GM12874 (cell line): ENCODE measurements around the gene TDRD5.

Source experiments
- TF ChIP-seq, protein P1 (sequence below): IDR thresholded peaks from 2 replicates; pipeline ENCODE4 v1.5.1; 2011; ENCODE audit warnings: low read depth, mild to moderate bottlenecking, control low read depth, low read length, moderate library complexity; ENCODE audit not compliant: insufficient read depth

The TDRD5 gene

GRCh38 chr1:179588425-179589024 lies 3.1 kb upstream of the TDRD5 start:
- TF ChIP-seq, protein P1, sequence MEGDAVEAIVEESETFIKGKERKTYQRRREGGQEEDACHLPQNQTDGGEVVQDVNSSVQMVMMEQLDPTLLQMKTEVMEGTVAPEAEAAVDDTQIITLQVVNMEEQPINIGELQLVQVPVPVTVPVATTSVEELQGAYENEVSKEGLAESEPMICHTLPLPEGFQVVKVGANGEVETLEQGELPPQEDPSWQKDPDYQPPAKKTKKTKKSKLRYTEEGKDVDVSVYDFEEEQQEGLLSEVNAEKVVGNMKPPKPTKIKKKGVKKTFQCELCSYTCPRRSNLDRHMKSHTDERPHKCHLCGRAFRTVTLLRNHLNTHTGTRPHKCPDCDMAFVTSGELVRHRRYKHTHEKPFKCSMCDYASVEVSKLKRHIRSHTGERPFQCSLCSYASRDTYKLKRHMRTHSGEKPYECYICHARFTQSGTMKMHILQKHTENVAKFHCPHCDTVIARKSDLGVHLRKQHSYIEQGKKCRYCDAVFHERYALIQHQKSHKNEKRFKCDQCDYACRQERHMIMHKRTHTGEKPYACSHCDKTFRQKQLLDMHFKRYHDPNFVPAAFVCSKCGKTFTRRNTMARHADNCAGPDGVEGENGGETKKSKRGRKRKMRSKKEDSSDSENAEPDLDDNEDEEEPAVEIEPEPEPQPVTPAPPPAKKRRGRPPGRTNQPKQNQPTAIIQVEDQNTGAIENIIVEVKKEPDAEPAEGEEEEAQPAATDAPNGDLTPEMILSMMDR, result no peak

DNA sequence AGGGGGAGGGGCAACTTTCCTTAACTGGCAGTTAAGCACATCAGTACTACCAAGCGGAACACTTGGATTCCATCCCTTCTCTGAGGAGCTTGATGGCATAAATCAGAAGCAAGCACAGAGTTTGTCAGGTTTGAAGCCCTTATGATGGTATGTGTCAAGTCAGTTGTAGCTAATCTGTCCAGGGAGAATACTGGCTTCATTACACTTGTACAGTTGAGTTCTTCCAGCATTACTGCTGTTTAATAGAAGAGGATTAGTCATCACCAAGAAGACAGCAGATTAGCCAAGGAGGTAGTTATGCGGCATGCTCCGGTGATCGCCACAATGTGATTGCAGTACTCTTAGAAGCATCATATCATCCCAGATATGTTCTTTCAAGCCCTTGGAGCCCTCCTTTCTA lies 2.1 kb upstream of the TDRD5 start:
- TF ChIP-seq, protein P1, result no peak

DNA sequence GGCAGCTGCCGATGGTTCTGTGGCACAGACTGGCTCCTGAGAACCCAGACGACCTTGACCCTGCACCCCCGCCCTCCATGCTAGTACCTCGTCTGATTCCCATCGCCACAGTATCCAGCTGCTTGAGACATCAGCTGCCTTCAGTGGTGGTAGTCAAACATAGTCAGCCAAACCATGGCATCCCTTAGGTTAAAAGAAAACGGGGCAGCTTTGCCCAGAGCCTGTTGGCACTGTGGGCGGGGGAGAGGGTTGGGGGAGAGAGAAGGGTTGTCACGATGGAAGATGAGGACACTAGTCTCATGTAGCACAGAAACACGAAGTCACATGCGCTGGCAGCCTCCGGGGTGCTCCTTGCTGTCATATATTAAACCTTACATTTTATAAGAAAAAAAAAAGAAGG lies 961 bp upstream of the TDRD5 start:
- TF ChIP-seq, protein P1, result no peak

DNA sequence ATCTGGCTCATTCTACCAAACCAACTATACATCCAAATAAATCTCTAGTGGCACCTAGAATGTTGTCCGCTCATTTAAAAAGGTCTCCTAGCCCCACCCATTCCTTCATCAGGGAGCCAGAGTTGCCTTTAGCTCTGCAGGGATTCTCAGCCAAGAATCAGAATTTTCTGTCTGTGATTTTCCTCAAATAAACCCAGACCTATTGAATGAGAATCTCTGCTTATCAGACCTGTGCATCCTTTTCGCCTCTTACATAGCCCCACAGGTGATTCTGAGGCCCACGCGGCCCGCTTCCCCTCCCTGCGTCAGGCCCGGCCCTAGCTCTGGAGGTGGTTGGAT lies 410 bp upstream of the TDRD5 start:
- TF ChIP-seq, protein P1, result no peak

DNA sequence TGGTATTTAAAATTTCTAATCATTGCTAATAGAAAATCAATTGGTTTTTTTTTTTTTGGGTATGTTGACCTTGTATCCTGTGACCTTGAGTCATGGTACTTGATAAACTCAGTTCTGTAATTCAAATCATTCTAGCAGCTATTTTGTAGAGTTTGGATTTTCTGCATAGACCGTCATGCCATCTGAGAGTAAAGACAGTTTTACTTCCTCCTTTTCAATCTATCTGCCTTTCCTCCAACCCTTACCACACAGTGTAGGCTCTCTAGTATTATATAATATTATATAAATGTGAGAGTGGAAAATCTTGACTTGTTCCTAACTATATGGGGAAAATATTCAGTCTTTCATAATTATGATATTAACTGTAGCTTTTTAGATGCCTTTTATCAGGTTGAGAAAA lies 7.0 kb downstream of the TDRD5 start:
- TF ChIP-seq, protein P1, result no peak

GRCh38 chr1:179599623-179600249 lies 8.1 kb downstream of the TDRD5 start:
- TF ChIP-seq, protein P1, result peak; percentile 22; the same call in 1 of the 2 replicates

DNA sequence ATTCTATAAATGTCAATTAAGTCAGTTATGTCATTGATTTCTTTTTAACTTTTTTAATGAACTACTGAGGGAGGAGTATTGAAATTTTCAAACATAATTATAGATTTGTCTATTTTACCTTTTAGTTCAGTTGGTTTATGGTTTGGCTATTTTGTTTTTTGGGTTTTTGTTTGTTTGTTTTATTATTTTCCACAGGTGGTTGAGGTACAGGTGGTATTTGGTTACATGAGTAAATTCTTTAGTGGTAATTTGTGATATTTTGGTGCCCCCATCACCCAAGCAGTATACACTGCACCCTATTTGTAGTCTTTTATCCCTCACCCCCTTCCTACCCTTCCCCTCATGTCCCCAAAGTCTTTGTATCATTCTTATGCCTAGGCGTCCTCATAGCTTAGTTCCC lies 9.5 kb downstream of the TDRD5 start:
- TF ChIP-seq, protein P1, result no peak

DNA sequence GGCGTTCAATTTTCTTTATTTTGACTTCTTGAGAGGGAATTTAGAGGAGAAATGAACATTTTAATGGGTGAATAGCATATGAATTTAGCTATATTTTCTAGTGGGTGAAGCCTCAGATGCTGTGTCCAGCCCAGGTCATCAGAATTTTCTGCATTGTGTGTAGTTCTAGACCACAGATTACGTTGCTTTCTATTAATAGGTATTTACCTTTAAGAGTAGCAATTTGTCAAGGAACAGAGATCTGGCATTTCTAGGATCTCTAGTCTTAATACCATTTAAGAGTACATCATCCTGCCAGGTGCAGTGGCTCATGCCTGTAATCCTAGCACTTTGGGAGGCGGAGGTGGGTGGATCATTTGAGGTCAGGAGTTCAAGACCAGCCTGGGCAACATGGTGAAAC lies 20.7 kb downstream of the TDRD5 start:
- TF ChIP-seq, protein P1, result no peak
